Measurements from ENCODE around the gene SELENOW.
"Not testable (repeated sequence)": the region's sequence is repeated elsewhere in the genome, so short reads cannot be mapped to it uniquely, and the experiment has no call there.

SELENOW gene

DNA sequence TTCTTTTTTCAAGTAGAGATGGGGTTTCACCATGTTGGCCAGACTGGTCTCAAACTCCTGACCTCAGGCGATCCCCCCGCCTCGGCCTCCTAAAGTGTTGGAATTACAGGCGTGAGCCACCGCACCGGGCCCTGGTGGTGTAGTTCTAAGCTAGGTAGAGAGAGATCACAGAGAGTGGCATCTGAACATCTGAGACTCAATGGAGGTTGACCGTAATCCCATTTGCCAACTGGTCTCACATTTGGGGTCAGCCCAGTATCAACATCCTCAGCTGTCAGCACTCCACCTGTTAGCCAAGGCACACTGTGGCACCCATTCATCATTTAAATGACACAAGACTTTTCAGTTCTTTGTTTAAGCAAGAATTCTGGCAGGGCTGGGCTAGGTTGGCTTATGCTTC, 8.1 kb downstream of the SELENOW start:
- no peak for DNase-seq

DNA sequence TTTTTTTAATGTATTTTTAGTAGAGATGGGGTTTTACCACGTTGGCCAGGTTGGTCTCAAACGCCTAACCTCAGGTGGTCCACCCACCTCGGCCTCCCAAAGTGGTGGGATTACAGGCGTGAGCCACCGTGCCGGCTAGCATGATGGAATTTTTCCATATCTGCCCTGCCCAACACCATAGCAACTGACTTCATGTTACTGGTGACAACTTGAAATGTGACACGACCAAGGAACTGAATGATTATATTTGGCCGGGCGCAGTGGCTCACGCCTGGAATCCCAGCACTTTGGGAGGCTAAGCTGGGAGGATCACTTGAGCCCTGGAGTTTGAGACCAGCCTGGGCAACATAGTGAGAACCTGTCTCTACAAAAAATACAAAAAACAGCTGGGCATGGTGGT, 8.8 kb downstream of the SELENOW start:
- not testable (repeated sequence) for DNase-seq

DNA sequence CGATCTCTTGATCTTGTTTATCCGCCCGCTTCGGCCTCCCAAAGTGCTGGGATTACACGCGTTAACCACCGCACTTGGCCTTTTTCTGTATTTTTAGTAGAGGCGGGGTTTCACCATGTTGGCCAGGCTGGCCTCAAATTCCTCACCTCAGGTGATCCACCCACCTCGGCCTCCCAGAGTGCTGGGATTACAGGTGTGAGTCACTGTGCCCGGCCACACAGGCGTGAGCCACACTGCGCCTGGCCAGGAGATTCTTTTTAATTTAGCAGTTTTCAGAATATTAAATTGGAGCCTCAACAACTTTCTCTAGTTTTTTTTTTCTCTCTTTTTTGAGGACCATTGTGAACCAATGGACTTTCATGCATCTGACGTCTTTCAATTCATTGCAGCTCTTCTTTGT, 11.3 kb downstream of the SELENOW start:
- DNase-seq: not testable (repeated sequence)

DNA sequence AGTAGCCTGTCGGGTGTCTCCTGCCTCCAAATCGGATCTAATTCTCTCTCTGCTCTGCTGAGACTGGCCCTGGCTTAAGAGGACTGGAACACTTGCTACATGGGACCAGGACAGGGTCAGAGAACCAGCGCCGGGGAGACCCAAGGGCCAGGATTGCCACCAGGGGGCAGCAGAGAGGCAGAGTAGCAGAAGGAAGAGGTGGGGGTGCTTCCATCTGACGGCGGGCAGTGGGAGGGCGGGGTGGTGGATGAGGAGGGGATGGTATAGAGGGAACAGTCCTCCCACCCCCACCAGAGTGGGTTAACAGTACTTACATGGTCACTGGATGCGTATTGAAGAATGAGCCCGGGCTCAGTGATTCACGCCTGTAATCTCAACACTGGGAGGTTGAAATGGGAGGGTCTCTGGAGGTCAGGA, 11.9 kb downstream of the SELENOW start:
- no peak for DNase-seq

DNA sequence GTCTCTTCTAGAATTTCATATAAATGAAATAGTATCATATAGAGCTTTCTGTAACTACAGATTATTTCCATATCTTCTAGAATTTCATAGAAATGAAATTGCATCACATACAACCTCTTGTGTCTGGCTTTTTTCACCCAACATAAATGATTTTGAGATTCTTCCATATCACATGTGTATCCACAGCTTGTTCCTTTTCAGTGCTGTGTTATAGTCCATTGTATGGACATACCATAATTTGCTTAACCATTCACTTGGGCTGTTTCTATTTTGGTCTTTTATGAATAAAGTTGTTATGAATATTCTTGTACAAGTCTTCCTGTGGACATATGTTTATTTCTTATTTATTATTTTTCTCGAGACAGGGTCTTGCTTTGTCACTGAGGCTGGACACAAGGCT, 14.1 kb downstream of the SELENOW start:
- no peak for DNase-seq

DNA sequence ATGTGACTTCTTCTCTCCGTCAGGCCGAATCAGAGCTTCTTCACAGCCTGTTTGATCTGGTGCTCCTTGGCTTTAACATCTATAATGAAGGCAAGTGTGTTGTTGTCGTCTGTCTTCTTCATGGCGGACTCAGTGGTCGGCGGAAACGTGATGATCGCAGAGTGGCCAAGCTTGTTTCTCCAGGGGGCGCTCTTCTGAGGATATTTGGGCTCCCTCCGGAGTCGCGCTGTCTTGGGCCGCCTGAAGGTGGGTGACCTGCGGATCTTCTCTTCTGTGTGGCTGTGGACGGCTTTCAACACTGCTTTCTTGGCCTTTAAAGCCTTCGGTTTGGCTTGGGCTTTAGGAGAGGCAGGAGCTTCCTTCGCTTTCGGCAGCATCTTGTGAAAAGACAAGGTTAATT, 16.0 kb downstream of the SELENOW start:
- DNase-seq: no peak

DNA sequence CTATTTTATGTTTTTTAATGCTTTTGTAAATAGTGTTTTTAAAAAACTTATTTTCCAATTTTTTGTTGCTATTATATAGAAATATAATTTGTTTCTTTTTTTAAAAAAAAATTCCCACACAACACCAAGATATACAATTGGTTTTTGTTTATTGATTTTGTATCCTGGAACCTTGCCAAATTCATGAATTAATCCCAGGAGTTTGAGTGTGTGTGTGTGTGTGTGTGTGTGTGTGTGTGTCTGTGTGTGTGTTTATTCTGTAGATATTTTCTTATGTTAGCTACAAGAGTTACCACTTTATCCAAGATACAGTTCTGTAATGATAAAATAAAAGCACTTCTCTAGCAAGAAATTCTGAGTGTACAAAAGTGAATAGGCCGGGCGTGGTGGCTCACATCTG, 18.3 kb downstream of the SELENOW start:
- no peak for DNase-seq

DNA sequence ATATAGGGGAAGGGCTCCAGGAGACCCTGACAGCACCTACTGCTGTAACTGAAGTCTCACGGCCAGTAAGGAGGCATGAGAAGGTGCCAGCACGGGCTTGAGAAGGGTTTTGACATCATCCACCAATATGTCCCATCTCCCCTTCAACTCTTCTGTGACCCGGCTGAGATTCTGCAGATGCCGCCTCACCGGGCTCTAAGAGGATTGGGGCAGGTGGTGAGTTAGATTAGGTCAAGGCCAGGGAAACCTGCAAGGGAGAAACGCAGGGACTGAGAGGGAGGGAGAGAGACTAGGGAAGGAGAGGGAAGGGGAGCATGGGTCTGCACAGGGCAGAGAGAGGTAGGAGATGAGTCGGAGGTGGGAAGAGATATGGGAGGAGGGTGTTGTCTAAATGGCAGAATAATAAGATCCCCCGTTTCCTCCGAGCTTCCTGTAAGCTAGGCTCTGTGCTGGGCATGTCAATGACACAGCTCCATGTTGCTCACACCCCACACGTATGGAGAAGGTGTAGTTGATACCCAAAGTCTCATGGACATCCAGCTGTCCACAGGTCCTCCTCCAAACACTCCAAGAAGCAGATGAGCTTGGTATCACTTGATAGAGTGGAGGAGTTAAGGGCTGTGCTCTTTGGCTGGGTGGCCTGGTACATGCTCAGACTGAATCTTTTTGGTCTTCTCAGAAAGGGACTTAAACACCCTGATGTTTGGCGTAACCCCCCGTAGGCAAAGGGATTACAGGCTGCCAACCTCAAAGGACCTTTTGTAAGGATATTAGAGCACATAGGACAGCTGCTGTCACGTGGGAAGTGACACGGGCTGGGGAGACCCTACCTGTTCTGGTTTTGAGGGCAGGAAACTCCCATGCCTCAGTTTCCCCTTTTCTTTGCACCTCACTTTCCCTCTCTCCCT, 19.7 kb downstream of the SELENOW start:
- DNase-seq: no peak

DNA sequence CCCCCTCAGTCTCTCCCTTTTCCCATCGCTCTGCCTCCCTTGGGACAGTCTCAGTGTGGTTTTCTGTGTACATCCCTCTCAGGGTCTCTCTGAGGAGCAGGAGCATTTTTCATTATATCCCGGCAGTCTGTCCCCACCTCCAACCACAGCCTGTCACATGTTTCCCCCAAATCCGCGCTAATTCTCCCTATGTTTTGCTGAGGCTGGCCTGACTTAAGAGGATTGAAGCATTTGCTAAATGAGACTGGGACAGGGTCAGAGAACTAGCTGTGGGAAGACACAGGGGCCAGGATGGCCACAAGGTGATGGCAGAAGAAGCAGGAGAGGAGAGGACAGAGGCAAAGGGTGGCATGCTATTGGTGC, 20.4 kb downstream of the SELENOW start:
- DNase-seq: no peak

DNA sequence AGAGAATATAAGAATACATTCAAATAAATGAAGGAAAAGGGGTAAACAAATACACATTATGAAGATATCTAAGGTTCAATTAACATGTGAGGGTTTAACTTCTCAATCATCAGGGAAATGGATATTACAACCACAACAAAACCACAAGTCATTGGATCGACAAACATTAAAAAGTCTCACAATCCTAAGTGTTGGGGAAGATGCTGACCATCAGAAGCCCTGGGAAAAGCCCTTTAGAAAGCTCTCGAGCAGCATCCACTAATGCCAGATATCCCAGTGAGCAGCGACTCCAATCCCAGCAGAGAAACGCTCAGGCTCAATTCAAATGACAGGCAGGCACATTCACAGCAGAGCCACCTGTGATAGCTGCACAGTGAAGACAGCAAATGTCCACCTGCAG, 22.8 kb downstream of the SELENOW start:
- DNase-seq: no peak

DNA sequence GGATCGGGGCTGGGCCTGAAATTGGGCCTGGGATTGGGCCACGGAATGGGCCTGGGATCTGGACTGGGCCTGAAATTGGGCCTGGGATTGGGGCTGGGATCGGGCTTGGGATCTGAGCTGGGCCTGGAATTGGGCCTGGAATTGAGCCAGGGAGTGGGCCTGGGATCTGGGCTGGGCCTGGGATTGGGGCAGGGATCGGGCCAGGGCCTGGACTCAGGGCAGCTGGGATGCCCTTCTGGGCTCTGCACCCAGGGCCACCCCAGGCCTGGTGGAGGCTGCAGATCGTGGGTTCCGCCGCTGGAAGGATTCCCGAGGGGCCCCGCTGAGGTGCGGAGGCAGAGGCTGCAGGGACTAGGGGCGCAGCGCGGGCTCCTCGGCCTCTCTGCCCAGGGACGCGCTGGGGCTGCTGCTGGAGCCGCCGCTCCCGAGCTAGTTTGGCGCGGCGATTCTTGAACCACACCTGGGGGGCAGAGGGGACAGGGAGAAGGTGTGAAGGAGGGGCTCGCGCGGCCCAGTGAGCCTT, 24.1 kb downstream of the SELENOW start:
- DNase-seq: no peak

DNA sequence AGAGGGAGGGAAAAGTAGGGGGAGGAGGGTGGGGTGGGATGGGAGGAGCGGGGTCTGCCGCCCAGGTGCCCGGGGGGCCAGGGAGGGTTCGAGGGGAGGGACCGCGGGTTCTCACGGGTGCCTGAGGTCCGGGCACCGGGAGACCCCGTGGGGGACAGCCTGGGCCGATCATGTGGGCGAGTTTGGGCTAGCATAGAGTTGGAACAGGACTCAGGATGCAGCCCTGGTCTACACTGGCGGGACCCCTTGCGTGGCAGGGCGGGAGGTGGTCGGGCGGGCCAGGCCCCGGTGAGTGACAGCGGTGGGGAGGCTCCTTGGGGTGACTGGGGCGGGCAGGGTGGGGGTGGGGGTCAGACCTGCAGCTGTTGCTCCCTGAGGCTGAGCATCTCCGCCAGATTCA, 24.6 kb downstream of the SELENOW start:
- not testable (repeated sequence) for DNase-seq

DNA sequence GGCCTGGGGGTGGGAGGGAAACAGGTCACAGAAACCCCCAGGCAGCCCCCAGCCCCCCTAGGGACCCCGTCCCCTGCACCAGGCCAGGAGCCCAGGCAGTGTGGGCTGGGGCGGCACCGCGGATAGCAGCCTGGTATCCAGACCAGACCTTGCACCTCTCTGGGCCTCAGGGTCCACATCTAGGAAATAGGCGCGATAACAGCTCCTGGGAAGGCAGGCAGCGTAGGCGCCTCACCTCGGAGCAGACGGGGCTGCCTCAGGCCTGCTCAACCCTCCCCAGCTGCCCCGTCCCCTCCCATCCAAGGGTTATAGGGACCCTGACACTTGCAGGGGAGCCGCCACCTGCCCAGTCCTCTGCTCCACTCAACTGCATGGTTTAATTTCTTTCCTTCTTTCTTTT, 25.2 kb downstream of the SELENOW start:
- not testable (repeated sequence) for DNase-seq

DNA sequence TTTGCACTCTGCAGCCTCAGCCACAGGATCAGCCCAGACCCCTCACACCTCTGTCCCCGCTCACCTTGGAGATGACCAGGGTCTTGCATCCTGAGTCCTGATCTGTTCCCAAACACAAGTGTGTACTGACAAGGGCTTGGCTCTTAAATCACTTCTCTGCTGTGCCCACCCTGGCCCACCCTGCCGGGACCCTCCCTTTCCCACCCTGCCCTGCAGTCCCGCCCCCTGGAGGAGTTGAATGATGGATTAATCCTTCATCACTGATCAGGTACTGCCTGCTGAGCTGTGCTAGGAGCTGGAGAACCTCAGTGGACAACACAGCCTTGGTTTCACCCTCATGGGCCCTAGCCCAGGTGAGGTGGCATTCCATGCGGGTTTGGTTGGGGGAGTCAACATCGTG, 25.9 kb downstream of the SELENOW start, which contains the start of gene TPRX1:
Gene TPRX1 (minus strand): TSS at position 101 of the 400 bp plus-strand sequence. CDS start 12 bp downstream, at position 89.
- not testable (repeated sequence) for DNase-seq

DNA sequence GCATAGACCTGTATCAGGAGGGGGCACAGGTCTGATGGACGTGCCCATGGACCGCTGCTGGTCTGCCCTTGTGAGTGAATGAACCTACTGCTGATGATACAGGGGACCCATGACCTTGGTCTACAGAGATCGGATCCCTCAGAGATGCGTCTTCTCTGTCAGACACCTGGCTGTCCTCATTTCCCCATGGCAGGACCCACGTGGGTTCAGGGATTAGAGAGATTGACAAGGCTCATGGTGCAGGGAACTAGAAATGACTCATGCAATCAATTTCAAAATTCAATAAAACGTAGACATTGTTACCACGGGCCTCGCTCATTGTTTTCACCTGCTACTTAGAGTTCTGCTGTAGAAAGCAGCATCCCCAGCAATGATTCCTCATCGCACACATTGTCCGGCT, 26.8 kb downstream of the SELENOW start:
- DNase-seq: no peak

DNA sequence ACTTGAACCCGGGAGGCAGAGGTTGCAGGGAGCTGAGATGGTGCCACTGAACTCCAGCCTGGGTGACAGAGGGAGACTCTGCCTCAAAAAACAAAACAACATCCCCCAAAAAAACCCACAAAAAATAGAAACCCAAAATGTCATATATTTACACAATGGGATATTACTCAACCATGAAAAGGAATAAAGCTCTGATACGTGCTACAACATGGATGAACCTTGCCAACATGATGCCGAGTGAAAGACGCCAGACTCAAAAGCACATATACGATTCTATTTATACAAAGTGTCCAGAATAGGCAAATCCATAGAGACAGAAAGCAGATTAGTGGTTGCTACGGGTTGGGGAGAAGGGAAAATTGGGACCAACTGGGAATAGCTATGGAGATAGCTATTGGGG, 27.9 kb downstream of the SELENOW start:
- no peak for DNase-seq

DNA sequence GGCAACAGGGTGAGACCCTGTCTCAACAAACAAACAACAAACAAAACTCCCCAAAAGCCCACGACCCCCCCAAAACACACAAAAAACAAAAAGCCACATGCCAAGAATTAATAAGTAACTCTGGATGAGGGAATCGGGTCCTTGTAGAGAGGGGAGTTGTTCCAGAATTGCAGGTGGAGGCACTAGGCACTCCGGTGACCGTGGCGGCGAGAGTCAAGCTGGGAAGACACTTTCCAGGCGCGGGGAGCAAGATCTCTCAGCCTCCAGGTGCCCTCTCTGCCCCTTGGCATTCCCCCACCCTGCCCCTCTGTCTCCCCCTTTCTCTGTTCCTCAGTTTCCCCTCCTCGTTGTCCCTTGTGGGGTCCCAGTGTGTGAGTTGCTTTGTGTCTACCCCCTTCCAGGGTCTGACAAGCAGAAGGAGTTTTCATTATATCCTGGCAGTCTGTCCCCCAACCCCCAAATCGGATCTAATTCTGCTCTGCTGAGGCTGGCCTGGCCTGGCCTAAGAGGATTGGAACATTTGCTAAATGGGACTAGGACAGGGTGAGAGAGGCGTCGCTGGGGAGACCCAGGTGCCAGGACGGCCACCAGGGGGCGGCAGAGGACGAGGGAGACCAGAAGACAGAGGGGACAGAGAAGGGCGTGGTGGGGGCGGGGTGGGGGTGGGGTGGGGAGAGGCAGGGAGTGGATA, 34.9 kb downstream of the SELENOW start:
- DNase-seq: no peak

DNA sequence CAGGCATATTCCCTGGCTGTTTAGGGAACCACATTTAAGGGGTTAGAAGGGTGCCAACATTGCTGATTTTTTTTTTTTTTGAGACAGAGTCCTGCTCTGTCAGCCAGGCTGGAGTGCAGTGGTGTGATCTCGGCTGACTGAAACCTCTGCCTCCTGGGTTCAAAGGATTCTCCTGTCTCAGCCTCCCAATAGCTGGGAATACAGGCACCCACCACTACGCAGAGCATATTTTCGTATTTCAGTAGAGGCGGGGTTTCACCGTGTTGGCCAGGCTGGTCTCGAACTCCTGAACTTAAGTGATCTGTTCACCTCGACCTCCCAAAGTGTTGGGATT, 35.5 kb downstream of the SELENOW start:
- no peak for DNase-seq

DNA sequence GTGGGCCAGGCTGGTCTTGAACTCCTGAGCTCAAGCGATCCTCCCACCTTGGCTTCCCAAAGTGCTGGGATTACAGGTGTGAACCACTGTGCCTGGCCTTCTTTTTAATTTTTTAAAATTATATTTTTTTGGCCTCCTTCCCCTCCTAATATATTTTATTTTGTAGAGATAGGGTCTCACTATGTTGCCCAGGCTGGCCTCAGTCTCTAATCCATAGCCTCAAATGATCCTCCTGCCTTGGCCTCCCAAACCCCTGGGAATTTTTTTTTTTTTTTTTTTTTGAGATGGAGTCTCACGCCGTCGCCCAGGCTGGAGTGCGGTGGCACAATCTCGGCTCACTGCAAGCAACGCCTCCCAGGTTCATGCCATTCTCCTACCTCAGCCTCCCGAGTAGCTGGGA, 37.8 kb downstream of the SELENOW start:
- DNase-seq: not testable (repeated sequence)

DNA sequence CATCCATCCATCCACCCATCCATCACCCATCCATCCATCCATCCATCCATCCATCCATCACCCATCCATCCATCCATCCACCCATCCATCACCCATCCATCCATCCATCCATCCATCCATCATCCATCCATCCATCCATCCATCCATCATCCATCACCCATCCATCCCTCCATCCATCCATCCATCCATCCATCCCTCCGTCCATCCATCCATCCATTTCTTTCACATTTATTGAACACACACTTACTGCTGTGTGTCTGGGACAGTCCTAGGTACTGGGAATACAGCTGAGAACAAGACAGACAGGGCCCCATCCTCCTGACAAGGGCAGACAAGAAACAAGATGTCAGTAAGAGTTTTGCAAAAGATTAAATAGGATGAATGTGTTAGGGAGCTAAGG, 39.7 kb downstream of the SELENOW start:
- DNase-seq: not testable (repeated sequence)

DNA sequence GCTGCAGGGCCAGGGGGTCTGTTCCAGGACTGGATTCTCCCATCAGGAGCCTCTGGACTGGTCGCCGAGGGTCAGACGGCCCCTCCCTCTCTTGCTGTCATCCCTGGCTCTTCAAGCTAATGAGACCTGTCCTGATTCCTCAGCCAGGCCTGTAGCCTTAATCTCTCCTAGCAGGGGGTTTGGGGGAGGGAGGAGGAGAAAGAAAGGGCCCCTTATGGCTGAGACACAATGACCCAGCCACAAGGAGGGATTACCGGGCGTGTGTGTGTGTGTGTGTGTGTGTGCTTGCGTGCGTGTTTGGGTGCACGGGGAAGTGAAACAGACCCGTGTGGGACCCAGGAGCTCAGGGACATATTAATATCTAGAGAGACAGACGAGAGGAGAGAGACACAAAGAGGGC, 41.4 kb downstream of the SELENOW start:
- no peak for DNase-seq

DNA sequence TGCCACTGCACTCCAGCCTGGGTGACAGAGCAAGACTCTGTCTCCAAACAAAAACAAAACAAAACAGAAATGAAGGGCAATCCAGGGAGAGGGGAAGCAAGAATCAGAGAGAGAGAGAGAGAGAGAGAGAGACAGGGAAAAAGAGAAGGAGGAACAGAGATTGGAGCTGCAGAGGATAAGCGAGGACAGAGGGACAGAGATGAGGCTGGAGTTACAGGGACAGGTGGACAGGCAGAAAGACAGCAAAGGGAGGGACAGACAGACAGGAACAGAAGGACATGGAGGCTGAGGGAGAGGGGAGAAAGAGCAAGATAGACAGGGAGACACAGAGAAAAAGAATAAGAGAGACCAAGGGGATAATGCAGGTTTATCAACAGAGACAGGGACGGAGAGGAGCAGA, 41.9 kb downstream of the SELENOW start:
- DNase-seq: no peak

DNA sequence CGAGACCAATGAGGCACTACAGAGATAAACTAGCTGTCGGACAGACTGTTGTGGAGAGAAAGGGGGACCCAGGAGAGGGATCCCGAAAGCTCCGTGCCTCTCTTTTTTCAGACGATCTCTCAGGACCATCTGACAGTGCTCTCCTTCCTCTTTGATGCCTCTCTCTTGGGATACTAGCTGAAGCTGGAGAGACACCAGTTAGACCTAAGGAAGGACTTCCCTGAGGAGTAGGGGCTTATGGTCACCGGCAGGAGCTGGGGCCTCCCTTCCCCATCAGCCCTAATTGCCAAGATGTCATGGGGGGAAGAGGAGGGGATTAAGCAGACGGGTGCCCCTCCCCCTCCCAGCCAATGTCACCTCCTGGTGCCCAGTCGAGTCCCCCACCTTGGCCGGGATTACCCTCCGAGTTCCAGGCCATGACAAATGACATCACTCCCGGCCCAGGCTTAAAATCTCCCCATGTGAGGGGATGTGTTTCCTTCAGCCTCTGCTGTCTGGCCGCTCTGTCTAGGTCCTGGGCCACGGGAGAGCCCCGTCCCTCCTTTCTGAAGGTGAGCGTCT, 43.0 kb downstream of the SELENOW start, which contains the start of gene CRX:
Gene CRX (plus strand): TSS at position 478 of the 561 bp plus-strand sequence. CDS start 12,507 bp downstream, outside the sequence.
- DNase-seq: no peak

DNA sequence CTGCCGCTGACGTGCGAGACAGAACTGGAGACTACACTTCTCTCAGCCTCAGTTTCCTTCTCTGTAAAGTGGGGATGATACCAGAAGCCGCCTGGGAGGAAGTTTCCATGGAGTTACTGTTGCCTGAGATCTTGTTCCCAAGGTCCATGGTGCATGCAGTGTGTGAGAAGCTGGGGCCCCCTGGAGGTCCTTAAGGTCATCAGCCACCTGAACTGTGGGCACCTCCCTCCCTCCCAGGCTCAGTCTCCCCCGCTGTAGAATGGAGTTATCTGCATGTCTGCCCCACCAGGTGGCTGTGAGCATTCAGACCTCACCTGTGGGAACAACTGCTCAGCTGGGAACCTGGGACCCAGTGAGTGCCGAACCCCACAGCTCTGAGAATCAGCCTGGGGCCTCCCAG, 45.9 kb downstream of the SELENOW start:
- DNase-seq: no peak
